ENCODE data around the gene KLF3.
A peak's percentile ranks its signal among the peaks of the same experiment; 100 is the strongest.

Gene KLF3

DNA sequence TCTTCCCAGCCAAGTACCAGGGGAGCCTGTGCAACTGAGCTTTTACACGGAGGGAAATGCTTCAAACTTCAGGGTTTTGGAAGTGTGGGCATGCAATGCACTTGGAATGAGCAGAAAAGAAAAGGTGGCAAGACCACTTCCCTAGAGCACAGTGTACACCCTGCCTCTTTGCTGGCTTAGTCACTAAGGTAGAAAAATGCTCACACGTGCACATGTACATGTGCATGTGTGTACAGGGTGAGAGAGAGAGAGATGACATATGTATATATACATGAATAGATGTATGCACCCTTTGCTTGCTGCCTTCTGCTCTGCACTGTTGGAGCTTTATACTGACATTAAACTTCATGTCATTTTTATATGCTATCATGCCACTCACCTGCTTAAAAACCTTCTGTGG lies 7.9 kb upstream of the KLF3 start:
- DNase-seq, result no peak

DNA sequence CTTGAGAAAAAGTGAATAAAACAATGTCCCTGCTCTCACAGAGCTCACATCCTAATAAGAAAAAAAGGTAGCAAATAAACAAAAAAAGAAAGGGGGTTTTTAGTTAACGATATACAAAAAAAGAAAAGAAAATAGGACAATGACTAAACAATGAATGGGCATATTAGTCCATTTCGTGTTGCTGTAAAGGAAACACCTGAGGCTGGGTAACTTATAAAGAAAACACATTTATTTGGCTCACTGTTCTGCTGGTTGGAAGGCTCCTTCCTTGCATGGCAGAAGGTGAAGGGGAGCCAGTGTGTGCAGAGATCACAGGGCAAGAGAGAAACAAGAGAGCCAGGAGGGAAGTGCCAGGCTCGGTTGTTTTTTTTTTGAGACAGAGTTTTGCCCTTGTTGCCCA lies 4.7 kb upstream of the KLF3 start:
- no peak for DNase-seq

DNA sequence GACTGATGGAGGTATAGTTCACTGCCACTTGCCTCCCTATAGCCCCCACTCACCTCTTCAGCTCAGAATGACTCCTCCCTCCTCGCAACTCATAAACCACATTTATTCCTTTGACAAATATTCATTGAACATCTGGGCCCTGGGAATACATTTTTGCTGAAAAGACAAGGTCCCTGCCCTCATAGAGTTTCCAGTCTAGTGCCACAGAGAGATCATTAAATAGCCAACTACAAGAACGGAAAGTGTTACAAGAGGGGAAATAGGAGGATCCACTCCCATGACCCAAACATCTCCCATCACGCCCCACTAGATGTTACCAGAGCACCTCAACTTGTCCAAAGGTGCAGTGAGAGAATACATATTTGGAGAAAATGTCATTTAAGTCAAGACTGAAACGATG lies 3.2 kb upstream of the KLF3 start:
- no peak for DNase-seq

DNA sequence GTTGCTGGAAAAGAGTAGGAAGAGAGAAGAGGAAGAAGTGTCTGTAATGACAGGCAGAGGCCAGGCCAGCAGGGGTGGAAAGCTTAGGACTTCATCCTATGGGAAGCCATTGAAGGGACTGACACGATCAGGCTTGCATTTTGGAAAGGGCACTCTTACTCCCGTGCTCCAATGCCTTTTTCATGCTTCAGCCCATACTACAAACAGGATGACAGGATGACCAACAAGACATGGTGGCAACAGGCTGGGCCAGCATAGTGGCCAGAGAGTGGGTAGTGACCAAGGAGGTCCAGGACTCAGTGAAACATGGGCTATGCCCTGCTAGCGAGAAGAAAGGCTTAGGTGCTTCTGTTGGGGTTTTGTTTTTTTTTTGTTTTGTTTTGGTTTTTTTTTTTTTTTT lies 2.6 kb upstream of the KLF3 start:
- no peak for DNase-seq

DNA sequence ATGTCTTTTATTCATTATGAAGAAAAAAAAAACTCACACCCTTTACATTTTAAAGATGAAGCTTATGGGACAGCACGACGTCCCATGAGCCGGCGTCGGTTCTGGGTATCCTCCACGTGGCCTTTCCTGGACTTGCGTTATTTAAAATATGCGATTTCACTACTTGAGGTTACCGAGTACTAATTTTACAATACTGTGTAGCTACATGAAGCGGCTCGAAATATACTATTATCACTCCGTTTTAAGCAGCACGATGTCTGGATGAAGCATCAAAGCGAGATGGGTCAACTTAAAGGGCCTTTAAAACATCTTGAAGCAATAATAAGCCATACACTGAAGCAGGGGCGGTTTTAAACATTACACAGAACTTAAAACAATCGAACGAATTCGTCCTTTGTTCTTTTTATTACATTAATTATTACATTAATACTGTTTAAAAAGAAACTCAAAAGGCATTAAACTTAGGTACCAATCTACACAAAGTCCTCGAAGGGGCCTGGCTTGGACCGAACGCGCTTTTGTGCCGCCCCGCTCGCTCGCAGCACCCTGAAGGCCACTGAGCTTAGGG lies 1.4 kb upstream of the KLF3 start:
- no peak for DNase-seq

DNA sequence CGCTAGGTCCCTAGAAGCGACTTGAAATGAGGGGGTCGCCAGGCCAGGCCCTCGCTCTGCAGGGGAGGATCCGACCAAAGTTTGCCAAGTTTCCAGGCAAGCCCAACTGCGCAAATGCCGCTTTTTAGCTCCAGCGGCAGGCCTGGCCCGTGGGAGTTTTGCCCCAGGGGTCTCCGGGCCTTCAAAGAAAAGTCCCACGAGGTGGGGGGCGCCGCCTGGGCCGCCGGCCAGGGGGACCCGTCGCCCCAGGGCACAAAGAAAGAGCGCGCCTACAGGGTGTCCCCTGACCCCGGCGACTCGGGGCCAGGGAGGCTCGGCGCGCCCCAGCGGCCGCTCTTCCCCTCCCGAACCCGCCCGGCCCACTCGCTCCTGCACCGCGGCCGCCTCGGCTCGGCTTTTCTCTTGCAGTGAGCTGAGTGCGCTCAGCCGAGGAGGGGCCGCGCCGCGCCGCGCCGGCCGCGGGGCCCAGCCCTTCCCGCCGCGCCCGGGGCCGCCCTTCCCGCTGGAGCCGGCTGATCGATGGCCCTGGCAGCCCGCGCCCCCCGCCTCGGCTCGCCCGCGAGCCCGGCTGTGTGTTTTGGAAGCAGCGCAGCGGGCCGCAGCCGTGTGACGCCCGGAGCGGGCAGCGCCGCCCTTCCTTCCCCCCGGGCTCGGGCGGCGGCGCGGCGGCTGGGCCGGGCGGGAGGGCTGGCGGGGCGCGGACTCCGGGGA lies 754 bp upstream of the KLF3 start:
- DNase-seq, result peak; percentile 70 to 74

DNA sequence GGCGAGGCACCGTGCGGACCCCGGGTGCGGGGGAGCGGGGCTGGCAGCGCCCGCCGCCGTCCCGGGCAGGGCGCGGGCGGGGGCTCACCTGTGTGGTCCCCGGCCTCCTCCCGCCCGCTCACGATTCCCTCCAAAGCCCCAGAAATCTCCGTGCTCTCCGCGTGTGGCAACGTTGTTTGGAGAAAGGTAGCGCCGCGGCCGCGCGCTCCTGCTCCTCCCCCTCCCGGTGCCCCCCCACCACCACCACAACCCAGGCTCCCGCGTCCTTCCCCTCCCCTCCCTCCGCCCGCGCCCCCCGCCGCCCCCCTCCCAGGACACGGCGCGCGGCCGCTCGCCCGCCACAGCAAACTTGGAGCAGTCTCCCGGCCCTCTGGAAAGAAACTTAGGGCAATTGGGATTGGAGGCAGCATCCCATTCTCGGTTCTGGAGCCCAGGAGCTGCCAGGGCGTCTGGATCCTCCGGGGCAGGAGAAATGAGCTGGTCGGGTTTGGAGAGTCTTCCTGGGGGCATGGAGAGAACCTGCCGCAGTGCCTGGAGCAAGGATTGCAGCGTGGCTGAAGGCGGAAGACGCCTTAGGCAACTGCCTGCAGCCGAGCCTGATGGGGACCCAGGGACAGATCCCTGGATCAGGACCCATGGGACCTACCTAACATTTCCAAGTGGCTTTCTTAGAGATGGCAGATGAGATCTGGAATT lies 855 bp downstream of the KLF3 start:
- DNase-seq, result peak in 1 of 2 experiments; percentile 56

DNA sequence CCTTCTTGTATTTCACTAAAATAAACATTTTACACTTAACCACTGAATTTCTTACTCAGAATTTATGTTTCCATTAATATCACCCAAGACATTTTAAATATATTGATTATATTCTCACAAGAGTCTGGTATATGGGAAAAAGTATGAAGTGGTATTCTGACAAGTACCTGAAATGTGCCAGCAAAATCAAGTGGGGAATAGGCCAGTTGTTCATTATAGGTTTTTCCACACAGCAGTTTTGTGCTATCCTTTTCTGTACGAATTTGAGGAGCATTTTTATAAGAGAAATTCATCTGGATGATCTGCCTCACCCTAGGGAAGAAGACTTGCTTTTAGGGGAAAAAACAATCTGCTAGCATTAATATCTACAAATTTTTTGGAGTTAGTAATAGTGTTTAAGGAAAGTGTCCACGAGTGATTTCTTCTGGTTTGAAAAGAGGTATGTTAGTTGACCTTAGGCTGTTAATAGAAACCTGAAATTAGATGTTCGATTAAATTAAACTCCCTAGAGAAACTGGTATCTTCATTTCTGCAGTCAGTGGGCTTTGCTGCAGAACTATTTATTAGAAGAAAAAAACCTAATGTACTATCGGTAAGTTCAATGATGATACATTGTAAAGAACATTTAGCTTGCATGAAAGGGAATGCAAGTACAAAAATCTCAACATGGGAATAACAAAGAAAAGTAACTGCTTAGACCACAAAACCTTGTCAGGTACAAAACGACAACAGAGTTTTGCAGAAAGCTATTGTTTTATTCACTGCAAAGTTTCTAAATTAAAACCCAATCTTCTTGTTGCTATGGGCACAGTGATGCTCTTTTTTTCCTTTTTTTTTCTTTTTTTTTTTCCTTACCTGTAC lies 1.8 kb downstream of the KLF3 start:
- no peak for DNase-seq

DNA sequence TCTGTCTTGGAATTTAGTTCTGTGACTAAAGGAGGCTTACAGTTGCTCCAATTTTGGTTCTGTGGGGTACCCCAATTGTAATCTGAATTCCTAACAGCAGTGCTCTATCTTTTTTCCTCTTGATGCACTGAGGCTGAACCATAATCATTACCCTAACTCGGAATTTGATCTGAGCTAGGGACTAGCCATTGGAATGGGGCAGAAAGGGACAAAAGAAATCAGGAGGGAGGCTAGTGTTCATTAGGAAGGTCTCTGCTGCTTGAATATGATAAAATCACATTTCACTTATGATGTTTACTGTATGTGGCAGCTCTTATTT lies 2.7 kb downstream of the KLF3 start:
- DNase-seq, result no peak

DNA sequence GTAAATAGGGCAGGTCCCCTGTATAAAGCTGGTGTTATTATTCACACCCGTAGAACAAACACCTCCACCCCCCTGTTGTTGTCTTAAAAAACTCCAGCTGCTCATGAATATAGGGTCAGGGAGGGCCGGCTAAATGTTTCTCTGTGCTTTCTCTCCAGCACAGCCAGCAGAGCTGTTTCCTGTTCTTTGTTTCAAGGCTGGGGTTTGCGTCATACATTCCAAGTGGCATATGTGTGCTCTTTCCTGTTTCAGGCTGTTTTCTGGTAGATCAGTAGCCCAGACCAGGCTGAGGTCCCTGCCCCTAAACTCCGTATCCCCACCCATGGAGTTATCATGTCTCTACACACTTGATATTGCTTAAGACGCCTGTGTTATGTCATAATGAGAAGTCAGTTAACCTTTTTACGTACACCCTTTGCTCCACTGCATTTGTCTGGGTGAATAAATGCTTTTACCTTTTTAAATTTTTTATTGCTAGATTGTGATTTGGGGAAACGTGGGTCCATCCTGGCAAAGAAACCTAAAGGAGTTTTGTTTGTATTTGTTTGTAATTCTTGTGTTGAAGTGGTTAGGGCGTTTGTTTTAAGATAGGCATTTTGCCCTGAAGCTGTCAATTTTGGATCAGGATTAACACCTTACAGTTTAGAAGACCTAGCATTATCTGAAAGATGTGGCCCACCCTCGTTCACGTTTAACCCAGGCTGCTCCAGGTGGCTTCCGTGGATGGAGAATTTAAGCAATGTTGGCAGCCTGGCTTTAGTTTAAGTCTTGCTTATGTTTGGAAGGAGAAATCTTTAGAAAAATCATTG lies 3.3 kb downstream of the KLF3 start:
- DNase-seq, result peak; percentile 59 to 60

DNA sequence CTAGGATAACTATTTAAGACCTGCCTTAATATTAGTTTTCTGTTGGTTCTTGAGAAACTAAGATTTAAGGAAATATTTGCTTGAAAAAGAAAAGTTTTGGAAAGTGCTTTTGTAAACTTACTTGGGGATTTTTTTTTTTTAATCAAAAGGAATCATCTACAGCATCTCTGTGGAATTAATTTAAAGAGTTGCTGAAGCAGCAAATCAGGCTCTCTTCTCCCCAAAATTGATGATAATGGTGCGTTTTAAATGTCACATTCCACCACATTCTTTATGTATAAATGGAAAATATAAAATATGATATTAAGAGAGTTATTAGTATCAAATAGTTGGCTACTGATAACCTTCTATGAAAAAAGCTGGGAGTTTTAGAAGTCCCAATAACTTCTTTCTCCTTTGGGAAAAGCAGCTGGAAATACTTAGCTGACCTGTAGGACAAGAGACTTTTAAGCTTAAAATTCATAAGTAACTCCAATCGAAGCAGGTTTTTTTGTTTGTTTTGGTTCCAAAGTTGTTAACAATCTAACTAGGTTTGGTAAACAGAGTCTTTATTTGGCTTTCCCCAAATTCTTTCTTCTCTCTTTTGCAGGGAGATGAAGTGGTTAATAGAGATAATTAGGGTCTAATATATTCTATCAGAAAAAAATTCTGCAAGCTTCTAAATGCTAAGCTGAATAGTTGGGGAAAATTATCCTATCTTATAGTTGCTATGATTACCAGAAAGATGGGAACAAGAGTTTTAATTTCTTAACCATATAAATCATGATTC lies 4.4 kb downstream of the KLF3 start:
- no peak for DNase-seq

DNA sequence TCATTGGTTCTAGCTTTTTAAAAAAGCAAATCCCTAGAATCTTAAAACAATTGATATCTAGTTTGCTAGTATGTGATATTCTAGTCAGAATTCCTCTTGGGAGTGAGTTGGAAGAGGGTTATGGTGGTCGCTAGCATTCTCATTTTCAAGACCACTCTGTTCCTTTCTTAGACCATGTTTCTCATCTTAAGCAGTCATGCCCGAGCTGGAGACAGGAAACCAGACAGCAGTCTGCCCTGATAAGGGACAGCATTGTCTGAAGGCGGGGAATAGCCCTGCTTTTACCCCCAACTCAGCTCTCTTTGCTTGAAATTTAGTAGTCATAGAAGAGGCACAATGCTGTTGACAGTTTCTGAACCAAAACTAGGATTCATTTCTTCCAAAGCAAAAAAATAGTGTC lies 5.2 kb downstream of the KLF3 start:
- DNase-seq, result no peak

DNA sequence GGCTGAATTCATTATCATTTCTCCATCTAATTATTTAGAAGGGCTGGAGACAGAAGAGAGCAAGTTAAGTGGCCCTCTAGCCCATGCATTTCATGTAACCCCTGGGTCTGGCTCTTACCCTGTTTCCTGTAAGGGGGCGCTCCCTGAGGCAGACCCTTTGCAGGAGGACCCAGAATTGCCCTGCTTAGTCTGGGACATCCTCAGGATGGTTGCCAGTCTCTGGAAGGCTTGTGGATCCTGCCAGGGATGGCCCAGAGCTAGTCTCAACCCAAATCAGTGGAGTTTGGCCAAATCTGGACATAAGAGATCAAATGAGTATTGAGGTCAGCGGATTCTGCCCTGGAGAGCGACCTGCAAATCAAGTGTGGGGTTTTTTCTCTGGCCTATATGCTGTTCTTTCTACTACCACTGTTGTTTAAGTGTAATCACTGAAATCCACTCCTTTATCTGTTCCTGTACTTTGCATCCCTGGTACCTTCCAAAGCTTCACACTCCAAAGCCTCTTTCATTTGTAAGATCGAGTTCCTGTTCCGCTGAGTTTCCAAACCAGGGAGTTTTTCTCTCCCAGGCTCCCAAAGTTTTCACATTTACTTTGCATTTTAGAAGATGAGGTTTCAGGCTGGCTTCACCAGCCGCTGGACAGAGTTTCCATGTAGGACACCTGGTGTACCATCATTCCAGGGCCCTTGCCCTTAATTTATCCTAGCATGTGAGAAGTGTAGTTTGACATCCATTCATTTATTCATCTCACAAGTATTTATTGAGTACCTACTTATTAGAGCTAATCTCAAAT lies 6.3 kb downstream of the KLF3 start:
- no peak for DNase-seq

DNA sequence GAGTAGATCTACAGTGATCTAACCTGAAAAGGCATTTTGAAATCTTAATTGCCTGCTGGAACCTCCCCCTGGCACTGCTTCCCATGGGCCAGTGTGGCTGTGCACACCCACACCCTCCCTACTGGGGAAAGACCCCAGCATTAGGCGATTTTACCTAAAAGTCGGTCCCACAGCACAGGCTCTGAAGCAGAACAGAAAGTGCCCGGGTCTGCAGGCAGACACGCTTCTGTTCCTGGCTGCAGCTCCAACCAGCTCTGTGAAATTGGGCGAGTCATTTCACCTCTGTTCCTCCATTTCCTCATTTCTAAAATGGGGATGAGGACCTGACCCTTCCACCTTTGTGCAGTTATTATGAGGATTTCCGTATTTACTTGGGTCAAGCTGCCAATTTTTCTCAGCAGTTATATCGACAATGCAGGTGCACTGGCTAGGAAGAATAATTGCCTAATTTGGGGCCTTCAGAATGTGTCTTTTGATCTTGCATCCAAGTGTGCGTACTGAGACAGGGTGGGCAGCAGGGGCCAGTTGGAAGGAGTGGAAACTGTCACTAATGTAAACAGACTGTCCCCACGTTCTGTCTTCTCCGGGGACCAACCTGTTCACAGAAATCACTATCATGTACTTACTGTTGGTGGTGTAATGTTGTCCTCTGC lies 7.1 kb downstream of the KLF3 start:
- DNase-seq, result no peak

DNA sequence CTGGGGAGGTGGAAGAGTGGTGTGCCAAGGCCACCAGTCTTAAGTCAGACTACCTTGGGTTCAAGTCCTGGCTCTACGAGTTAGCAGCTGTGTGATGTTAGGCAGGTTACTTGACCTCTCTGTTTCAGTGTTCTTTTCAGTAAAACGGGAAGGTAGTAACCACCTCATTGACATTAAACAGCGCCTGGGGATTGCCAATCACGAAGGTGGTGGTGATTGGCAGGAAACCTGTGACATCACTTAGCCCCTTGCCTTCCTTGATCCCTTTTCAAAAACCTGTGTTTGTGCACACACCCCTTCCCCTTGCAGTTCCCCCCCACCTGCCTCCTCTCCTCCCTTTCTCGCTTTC lies 7.6 kb downstream of the KLF3 start:
- no peak for DNase-seq

DNA sequence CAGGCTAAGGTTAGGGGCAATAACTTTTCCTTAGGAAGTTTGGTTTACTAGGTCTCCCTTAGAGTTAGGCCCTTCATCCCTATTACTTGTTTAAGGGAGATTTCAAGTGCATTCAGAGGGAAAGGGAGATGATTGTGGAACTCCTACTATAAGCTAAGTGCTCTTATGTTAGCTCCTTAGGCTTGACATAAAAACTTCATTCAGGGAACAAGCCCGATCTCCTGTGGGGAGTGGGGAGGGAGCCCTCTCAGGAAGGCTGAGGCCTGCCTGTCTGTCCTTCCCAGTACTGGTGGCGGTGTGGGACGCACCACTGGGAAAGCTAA lies 8.0 kb downstream of the KLF3 start:
- DNase-seq, result no peak

DNA sequence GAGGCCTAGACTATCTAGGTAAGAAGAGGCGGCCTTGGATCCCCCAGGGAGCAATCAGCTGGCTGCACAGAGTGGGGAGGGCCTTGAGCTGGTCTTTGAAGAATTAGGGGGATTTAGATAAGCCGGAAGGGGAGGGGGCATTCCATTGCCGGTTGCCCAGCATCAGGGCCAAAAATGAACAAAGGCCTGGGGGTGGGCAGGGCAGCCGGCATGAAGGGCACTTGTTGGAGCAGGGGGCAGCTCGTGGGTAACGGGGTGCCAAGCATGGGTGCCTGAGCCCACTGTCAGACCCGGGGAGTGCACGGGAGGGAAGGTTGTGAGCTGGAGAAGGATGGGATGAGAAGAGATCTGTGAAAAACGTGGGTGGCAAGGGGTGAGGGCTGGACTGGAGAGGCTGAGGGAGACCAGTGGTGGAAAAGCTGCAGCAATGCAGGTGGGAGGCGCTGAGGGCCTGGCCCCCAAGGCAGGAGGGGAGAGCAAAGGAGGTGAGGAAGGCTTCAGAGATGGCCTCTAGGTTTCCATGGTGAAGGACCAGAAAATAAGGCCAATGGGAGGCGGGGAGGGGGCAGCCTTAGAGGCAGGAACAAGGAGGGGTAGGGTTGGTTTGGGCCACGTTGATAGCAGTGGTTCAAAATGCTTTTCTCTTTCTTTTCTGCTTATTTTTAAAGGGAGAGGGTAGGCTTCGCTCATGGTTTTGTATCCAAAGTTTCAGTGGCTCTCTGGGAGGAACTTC lies 8.6 kb downstream of the KLF3 start:
- no peak for DNase-seq

DNA sequence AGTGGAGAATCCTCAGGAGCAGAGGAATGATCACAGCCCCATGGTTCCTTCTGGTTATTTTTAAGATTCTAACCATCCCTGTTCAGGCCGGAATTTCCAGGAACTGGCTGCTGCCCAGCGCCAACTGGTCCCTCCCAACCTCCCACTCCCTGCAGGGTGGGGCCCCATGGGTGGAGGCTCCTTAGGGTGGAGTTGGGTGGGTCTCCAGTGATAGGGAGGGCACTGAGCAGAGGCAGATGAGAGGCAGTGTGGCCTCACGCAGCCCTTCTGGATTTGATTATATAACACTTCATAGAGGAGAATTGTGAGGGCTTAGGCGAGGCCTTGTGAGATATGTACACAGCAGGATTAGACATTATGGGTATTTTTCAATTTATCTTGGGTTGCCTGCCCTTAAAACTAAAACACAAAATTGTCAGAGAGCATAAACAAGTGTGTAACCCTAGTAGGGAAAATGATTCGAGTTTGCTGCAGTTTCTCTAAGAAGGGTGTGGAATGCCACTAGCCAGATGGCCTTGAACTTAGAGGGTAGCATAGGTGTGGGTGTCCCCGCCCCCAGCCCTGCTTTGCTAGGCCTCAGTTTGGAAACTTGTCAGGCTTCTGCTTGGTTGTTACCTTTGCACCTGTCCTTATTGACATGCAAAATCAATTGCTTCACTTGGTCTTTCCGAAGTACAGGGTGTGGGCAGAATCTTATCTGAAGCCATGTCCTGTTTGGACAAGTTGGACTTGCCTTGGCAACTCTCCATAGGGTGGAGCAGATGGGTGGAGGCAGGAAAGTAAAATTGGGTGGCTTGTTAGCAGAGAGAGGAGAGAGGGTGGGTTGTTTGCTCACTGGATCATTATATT lies 9.4 kb downstream of the KLF3 start:
- DNase-seq, result no peak

Data from activated T-cell treated with anti-CD3 and anti-CD28 coated beads, Interleukin-2, amount 50 U/mL, for 48 hours (primary cell).